ENCODE data around the gene RNF166. TPM values are rescaled to one million over a fixed set of nuclear protein-coding genes. Genes with fewer than 3 reads are reported as not detected.

The RNF166 gene
- total RNA-seq, 4 donors from 2014 or later = 14.7 to 21.8 (median 17.7) TPM

DNA sequence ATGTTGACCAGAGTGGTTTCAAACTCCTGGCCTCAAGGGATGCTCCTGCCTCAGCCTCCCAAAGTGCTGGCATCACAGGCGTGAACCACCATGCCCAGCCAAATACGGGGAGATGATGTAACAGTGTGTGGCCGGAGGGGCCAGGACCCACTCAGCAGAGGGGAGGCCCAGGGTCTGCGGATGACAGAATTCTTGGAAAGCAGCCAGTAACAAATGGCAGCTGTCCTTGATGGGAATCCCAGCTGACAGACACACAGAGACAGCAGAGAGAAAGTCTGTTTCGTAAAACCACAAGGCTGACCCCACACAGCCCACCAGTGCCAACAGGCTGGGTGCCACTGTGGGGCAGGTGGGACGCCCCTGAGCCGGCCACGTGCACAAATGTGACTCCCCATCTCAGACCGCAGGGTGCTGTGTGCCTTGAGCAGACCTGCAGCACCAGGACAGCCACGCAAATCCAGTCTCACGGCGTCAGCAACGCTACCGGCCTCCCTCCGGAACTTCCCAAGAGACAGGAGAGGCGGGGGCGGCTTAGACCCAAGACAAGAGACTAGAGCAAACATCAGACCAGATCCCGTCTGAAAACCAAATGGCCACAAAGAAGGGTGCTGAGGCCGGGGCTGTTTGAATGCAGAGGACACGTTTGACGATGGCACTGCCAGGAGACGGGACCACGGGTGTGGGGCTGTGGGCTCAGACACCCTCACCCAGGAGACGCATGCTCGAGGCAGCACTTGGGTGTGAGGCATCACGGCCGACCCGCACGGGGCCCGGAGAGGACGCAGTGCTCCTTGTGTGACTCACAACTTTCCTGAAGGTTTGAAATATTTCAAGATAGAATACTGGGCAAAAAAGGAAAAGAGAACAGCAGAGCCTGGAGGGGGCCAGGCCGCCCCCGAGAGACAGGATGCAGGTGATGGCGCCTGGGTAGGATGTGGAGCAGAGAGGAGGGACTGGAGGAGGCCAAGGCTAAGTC is 24.7 kb upstream of the RNF166 start:
- 86 to 87% methylated on average over 34 of the region's 34 CpGs for WGBS, 2 donors
- no peak for DNase-seq (ENCODE audit: low spot score in 2 of 2)
- intact Hi-C loops (cut with DNase I; ENCODE audit: low total_unique reads) = no loop called here
- H3K4me3 ChIP-seq (ENCODE audit: low read depth, poor library complexity, severe bottlenecking) = no peak overlapping the region
- no peak for TF ChIP-seq POLR2A (IDR thresholded peaks at IDR 0.05)
- TF ChIP-seq, protein P1, sequence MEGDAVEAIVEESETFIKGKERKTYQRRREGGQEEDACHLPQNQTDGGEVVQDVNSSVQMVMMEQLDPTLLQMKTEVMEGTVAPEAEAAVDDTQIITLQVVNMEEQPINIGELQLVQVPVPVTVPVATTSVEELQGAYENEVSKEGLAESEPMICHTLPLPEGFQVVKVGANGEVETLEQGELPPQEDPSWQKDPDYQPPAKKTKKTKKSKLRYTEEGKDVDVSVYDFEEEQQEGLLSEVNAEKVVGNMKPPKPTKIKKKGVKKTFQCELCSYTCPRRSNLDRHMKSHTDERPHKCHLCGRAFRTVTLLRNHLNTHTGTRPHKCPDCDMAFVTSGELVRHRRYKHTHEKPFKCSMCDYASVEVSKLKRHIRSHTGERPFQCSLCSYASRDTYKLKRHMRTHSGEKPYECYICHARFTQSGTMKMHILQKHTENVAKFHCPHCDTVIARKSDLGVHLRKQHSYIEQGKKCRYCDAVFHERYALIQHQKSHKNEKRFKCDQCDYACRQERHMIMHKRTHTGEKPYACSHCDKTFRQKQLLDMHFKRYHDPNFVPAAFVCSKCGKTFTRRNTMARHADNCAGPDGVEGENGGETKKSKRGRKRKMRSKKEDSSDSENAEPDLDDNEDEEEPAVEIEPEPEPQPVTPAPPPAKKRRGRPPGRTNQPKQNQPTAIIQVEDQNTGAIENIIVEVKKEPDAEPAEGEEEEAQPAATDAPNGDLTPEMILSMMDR (IDR thresholded peaks at IDR 0.05) = no peak

DNA sequence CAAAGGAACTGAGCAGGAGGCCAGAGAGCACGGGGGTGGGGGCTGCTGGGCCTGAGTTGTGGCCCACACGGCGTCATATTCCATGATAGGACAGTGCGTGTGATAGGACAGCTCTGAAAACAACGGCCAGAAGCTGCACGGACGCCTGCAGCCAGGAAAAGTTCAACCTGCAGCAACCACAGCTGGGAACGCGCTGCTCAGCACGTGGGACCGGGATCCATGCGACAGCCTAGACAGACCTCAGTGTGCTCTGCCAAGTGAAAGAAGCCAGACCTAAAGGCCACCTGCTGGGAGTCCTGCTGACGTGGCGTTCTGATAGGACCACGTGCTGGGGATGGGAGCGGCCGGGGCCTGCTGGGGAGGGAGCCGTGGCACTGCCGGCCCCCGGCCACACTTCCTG is 21.7 kb upstream of the RNF166 start:
- DNase-seq (ENCODE audit: low spot score in 2 of 2) = no peak
- intact Hi-C loops (cut with DNase I; ENCODE audit: low total_unique reads) = no loop called here
- WGBS, 2 donors = 79 to 80% methylated on average over 20 of the region's 20 CpGs
- H3K4me3 ChIP-seq (ENCODE audit: low read depth, poor library complexity, severe bottlenecking) = no peak overlapping the region
- TF ChIP-seq, protein P1 (IDR thresholded peaks at IDR 0.05) = no peak
- no peak for TF ChIP-seq POLR2A (IDR thresholded peaks at IDR 0.05)

DNA sequence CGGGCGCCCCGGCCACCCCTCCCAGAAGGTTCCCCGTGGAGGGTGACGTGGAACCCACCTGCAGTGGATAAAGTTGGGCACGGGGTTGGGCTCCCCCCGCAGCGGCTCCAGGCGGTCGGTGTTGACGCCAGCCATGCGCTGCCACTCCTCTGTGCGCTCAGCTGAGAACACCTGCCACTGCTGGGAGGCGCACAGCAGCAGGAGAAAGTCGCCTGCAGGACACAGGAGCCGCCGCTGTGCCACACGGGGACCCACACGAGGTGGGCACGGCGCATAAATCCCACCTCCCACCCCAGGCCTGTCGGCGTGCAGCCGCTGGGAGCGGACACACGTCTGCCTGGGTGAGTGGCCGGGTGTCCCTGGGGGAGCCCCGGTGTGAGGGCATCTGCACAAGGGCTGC is 20.8 kb upstream of the RNF166 start:
- H3K4me3 ChIP-seq (ENCODE audit: low read depth, poor library complexity, severe bottlenecking) = no peak overlapping the region
- TF ChIP-seq, protein P1 (IDR thresholded peaks at IDR 0.05) = no peak
- no peak for TF ChIP-seq POLR2A (IDR thresholded peaks at IDR 0.05)
- intact Hi-C loops (cut with DNase I; ENCODE audit: low total_unique reads) = no loop called here
- WGBS, 2 donors = 96 to 97% methylated on average over 5 to 23 of the region's 28 CpGs
- DNase-seq (ENCODE audit: low spot score in 2 of 2) = no peak

DNA sequence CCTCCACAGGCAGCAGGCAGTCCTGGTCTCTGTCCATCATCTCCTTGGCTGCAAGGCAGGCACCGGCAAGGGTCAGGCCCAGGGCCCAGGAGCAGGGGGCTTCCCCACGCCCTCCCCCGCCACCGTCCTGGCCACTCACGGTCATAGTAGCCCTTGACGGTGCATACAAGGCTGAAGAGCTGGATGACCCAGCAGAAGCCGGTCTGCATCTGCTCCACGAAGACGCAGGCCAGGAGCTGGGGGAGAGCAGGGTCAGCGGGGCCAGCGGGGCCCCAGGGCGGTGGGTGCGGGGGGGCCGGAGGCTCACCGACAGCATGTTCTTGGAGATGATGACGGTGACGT is 20.2 kb upstream of the RNF166 start:
- intact Hi-C loops (cut with DNase I; ENCODE audit: low total_unique reads) = no loop called here
- no peak for TF ChIP-seq POLR2A (IDR thresholded peaks at IDR 0.05)
- TF ChIP-seq, protein P1 (IDR thresholded peaks at IDR 0.05) = no peak
- WGBS, 2 donors = 83 to 90% methylated on average over 16 to 17 of the region's 17 CpGs
- no peak for DNase-seq (ENCODE audit: low spot score in 2 of 2)
- H3K4me3 ChIP-seq (ENCODE audit: low read depth, poor library complexity, severe bottlenecking) = no peak overlapping the region

DNA sequence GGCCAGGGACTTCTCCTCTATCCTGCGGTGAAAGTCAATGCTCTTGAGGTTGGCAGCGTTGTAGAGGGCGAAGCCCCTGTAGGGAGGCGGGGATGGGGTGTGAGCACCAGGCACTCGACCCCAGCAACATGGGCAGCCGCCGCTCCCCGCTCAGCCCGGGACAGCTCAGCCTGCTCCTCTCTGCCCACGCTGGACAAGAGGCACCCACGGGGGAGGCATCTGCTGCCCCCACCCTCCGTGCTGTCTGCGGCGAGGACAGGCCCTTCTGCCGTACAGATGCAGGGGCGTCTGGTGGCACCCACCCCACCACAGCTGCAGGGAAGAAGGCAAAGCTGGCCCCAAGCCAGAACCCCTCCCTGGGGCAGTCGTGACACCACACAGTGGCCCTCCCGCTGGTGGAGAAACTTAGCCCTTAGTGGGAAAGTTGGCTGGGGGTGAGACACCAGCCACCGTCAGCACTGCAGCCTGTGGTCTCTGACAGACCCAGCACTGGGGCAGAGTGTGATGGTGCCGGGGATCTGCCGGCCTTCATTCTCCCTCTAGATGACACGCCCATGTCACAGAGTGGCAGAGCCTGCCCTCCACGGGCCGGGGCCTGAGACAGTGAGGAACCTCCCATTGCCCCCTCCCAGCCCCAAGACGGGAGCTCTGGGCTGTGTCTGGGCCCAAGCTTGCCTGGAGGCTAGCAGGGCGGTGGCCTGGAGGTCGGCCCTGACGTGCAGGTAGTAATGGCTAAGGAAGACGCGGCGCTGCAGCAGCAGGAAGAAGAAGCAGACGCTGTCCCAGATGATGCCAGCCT is 19.6 kb upstream of the RNF166 start:
- TF ChIP-seq POLR2A (IDR thresholded peaks at IDR 0.05) = no peak
- TF ChIP-seq, protein P1 (IDR thresholded peaks at IDR 0.05) = no peak
- no peak overlapping the region for H3K4me3 ChIP-seq (ENCODE audit: low read depth, poor library complexity, severe bottlenecking)
- no peak for DNase-seq (ENCODE audit: low spot score in 2 of 2)
- intact Hi-C loops (cut with DNase I; ENCODE audit: low total_unique reads) = no loop called here
- 78 to 87% methylated on average over 24 to 30 of the region's 32 CpGs for WGBS, 2 donors

All from lower leg skin (tissue), 4 donors.